HG02884 (cell line): Measurements from ENCODE around the gene ZFY.
A peak's percentile ranks its signal among the peaks of the same experiment; 100 is the strongest.
"Not testable (repeated sequence)": the region's sequence is repeated elsewhere in the genome, so short reads cannot be mapped to it uniquely, and the experiment has no call there.

Source experiments
- ATAC-seq: cut with Tn5 transposase; IDR thresholded peaks from one replicate; pipeline ENCODE4 v1.9.1; 2021; ENCODE audit warnings: mild to moderate bottlenecking, moderate library complexity; ENCODE audit not compliant: unreplicated experiment

The ZFY gene

DNA sequence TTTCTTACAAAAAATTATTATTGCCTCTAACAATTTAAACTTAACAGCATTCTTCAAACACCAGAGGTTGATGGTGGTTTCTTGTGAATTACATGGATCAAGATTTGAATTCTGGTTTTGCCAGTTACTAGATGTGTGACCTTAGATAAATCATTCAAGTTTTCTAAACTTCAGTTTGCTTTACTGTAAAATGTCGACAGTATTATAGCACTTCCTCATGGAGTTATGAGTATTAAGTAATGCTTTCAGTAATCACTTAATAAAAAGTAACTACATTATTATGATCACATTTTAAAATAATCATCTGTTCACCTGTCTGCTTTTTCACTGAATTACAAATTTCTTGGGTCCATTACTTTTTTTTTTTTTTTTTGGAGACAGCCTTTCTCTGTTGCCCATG is 37.5 kb downstream of the ZFY start:
- ATAC-seq: no peak

DNA sequence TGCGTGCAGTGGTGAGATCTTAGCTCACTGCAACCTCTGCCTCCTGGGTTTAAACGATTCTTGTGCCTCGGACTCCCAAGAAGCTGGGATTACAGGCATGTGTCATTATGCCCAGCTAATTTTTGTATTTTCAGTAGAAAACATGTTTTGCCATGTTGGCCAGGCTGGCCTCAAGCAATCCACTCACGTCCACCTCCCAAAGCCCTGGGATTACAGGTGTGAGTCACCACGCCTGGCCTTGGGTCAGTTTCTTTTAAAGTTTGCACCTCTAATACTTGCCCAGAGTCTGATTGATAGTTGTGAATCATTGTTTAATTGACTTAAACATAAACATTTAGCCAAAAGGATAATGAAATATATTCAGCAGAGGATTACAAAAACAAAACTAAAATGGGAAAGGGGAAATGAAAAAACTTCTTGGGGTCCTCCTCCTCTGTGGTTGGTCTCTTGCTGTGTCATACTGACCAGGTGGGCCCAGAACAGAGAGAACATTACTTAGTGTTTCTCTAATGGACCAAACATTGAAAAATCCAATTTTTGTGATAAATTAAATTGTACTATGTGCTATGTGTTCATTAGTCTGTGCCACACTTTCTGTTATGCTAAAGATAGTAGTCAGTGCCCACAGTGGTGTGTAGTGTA is 38.0 kb downstream of the ZFY start:
- ATAC-seq: no peak

DNA sequence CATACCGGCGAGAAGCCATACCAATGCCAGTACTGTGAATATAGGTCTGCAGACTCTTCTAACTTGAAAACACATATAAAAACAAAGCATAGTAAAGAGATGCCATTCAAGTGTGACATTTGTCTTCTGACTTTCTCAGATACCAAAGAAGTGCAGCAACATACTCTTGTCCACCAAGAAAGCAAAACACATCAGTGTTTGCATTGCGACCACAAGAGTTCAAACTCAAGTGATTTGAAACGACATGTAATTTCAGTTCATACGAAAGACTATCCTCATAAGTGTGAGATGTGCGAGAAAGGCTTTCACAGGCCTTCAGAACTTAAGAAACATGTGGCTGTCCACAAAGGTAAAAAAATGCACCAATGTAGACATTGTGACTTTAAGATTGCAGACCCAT is 44.1 kb downstream of the ZFY start:
- ATAC-seq: no peak

- ATAC-seq: no peak
Observed at GRCh38 chrY:2984491-2984890, 49.3 kb downstream of the ZFY start.

GRCh38 chrY:2987178-2987577 is 52.0 kb downstream of the ZFY start:
- not testable (repeated sequence) for ATAC-seq

DNA sequence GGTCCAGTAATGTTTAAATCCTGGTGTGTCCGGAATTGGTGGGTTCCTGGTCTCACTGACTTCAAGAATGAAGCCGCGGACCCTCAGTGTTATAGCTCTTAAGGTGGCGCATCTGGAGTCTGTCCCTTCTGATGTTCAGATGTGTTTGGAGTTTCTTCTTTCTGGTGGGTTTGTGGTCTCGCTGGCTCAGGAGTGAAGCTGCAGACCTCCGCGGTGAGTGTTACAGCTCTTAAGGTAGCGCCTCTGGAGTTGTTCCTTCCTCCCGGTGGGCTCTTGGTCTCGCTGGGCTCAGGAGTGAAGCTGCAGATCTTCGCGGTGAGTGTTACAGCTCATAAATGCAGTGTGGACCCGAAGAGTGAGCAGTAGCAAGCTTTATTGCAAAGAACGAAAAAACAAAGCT is 62.2 kb downstream of the ZFY start:
- not testable (repeated sequence) for ATAC-seq

GRCh38 chrY:3002190-3002589 is 67.0 kb downstream of the ZFY start:
- no peak for ATAC-seq

DNA sequence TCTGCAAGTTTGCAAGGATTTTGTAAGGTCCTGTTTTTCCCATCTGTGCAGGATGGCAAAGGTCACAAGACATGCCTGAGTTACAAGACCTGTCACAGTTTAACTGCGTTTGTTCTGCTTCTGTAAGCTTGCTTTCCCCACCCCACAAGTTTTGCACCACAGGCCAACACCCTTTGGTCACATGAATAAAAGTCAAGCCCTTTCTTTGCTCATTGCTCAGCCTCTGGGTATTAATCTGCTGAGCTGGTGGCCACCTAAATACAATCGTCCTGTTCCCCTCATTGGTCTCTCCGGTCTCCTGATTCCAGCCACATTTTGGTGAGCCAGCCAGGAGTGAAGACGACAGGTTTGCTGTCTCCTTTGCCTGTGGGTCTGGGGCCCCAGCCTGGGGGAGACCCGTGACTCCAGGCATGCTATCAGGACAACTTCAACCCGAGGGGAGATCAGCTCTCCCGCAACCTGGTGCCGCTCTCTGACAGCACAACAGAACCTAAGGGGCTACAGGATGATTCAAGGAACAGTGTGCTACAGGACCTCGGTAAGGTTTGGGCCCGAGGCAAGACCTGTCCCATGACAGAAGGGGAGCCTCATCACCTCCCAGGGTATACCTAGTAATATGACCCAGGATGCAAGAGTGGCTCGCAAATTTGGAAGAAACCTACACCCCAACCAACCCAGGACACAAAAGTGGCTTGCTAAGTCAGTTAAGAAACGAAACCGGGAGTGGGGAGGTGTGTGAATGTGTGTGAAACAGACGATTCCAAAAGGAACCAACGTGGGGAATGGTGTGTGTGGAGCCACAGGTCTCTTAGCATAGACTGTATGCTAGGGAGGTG is 67.7 kb downstream of the ZFY start:
- peak; percentile 35 for ATAC-seq

- peak; percentile 35 for ATAC-seq
Observed at GRCh38 chrY:3003516-3003830, 68.3 kb downstream of the ZFY start.

DNA sequence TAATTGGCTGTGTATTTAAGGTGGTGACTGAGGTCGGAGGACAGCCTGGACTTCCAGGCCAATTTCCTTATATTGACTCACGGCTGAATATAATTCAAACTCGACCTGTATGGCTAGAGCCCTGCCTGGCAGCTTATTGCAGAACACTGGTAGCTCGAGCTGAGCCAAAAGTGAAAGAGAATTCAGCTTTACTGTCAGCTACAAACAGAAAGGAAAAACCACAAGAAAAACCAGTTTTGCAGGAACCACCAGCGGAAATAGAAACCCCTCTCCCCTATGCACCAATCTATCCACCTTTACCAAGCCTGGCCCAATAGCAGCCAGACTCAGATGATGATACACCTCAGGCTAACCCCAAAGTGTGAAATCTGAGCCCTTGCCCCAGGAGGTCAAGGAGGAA is 68.7 kb downstream of the ZFY start:
- no peak for ATAC-seq

- ATAC-seq: not testable (repeated sequence)
Observed at GRCh38 chrY:3006031-3006430, 70.8 kb downstream of the ZFY start.

DNA sequence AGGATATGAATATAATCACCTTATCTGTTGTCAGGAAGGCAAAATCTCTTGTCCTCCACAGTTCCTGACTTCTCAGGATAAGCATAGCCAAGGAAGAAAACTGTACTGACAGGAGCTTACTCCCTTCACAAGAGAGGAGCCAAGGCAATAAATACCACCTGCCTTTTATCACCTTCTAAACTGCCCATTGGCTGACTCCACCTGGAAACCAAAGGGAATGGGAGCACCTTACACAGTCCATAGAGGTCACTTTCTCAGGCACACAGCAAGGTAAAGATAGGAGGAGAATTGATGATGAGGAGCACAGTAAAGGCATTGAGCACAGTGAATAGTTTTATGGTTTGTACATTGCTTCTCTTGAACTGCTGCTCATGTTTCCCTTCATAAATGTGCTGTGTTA is 72.8 kb downstream of the ZFY start:
- no peak for ATAC-seq

DNA sequence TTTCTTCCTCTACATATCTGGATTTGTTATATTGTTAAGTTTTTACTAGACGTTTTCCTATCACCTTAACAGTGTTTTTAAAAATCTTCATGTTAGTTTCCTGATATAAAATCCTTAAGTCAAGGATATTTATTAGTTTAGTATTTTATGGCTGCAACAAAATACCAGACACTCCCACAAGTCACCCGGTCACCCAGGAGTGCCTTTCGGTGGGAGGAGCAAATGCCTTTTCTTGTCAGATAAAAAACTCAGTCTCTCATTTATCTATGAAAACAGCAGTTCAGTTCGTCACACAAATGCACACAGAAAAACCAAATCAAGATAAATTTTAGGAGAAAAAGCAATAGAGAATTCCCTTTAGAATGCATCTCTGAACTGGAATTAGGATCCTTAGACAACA is 77.0 kb downstream of the ZFY start:
- no peak for ATAC-seq

DNA sequence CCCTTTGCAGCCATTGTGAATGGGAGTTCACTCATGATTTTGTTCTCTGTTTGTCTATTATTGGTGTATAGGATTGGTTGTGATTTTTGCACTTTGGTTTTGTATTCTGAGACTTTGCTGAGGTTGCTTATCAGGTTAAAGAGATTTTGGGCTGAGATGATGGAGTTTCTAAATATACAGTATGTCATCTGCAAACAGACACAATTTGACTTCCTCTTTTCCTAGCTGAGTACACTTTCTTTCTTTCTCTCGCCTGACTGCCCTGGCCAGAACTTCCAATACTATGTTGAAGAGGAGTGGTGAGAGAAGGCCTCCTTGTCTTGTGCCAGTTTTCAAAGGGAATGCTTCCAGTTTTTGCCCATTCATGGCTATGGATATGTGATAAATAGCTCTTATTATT is 81.4 kb downstream of the ZFY start:
- no peak for ATAC-seq

GRCh38 chrY:3018546-3018945 is 83.4 kb downstream of the ZFY start:
- ATAC-seq: no peak

DNA sequence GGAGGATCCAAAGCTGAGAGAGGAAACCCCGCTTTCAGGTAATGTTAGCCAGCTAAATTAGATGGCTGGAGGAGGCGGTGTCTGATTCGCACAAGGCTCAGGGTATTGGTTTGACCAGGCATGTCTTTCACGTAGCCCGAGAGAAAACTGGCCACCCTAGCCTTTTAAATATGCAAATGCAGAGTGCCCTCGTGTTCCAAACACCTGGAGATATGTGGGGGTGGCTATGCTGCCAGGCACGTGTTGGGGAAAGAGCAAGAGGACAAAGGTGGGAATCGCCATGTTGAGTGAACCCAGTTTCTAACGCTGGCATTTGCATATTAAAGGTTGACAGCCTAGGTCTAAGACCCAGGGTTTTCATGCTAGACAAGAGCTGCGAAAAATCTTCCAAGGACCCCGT is 84.4 kb downstream of the ZFY start:
- no peak for ATAC-seq

DNA sequence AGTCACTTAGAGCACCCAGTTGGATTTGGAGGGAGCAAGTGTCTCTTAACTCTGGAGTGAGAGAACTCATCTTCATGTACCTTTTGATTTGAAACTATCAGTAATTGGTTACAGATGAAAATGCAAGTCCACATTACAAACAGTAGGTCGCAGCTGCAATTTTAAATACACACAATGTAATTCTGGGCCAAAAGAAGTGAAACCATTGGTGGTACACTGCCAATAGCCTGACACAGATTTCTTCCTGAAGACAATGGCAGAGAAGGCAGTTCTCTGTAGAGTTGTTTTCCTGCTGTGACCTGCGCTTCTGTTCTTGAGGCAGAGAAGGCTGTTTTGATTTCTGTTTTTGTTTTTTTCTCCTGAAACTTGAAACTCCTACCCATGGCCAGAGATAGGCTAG is 86.0 kb downstream of the ZFY start:
- ATAC-seq: no peak

DNA sequence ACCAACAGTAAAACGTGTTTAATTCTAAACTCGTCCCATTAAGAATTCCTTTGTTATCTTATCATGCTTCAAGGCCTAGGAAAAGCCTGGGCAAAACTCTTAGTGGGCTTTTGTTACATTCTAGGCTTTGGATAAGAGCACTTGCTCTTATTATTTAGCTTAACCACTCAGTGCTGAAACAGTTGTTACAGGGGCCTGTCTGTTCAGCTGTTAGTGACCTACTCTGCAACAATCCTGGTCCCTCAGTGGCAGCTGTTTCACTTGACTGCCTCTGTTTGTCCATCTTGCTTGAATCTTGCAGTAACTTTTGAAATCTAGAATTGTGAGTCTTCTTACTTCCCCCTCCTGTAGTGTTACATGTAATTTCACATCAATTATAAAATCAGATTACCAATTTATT is 88.4 kb downstream of the ZFY start:
- no peak for ATAC-seq

- ATAC-seq: no peak
Observed at GRCh38 chrY:3025357-3025756, 90.2 kb downstream of the ZFY start.
